ENCODE measurements around the gene MSL2.

GRCh38 chr3:136109499-136109898 is 86.6 kb downstream of the MSL2 start:
- TF ChIP-seq CTCF (IDR thresholded peaks at IDR 0.05) (no peak), POLR2A (IDR thresholded peaks at IDR 0.05) (no peak)
